K562 (cell line): Measurements from ENCODE around the gene SLC25A17. TPM values are rescaled to one million over a fixed set of nuclear protein-coding genes. Genes with fewer than 3 reads are reported as not detected.

Experiments used
- ATAC-seq: fragments of 200-7000 bp; cut with Tn5 transposase; 3 replicates; pipeline ENCODE4 v1.9.1; 2020; ENCODE audit warnings: moderate library complexity
- BruUV-seq: library from RNA; stranded (reverse); fragments of 400-500 nt; replicated peaks from 2 replicates; lab custom pipeline; 2021; lab: Mats Ljungman, UMichigan
- CTCF ChIA-PET: fragments of 300-600 bp; formaldehyde crosslinking; extraction: SDS; loops from one replicate; lab custom pipeline; 2021; ENCODE audit warnings: low intra/inter-chr PET ratio; lab: Yijun Ruan, JAX
- POLR2A ChIA-PET: fragments of 300-600, 350-650 bp; sonication (Branson Sonifier 250); formaldehyde crosslinking; extraction: SDS; loops from one replicate; lab custom pipeline; 2021; ENCODE audit warnings: antibody characterized with exemption, inconsistent platforms; lab: Yijun Ruan, JAX
- DNase-seq, 4 experiments: peaks; one replicate each; pipeline versions ENCODE4 v3.0.0 to v3.0.0-alpha.2; 2011 to 2018; ENCODE audit warnings: low spot score in 3 of 4, mixed read lengths in 3 of 4; ENCODE audit errors: extremely low read depth in 1 of 4
- FAIRE-seq: peaks from 2 replicates; lab custom pipeline; 2011; peaks lifted over from hg19 to GRCh38; lab: Jason Lieb, UNC
- H2AFZ ChIP-seq: 2 replicates; pipeline ENCODE4 v1.6.0; 2011; ENCODE audit warnings: low read depth, low read length, control low read depth, inconsistent platforms
- H3K27ac ChIP-seq: fragments of 200-600 bp; 3 replicates; pipeline ENCODE4 v1.8.0; 2011; ENCODE audit warnings: low read depth, mild to moderate bottlenecking, control low read depth, inconsistent platforms, low read length, moderate library complexity, mixed read lengths; ENCODE audit errors: extremely low read depth
- H3K27me3 ChIP-seq, 2 experiments: fragments of 300-600 bp in 1 of 2; 2 replicates in 1 of 2; 3 replicates in 1 of 2; pipeline versions ENCODE4 v1.6.0 to v1.8.0; 2011; ENCODE audit warnings: inconsistent platforms in 2 of 2, low read length in 2 of 2, mild to moderate bottlenecking in 1 of 2, mixed read lengths in 1 of 2, moderate library complexity in 1 of 2; ENCODE audit not compliant: control insufficient read depth in 2 of 2, insufficient read depth in 2 of 2
- H3K36me3 ChIP-seq: fragments of 300-600 bp; 3 replicates; pipeline ENCODE4 v1.8.0; 2011; ENCODE audit warnings: mild to moderate bottlenecking, low read length, inconsistent platforms; ENCODE audit not compliant: control insufficient read depth, insufficient read depth
- H3K4me1 ChIP-seq, 2 experiments: fragments of 200-600 bp in 1 of 2; replicated peaks in 1 of 2; 2 replicates in 1 of 2; 3 replicates in 1 of 2; pipeline versions ENCODE4 v1.5.1 to v1.8.0; 2011; ENCODE audit warnings: inconsistent platforms in 2 of 2, low read length in 2 of 2, mild to moderate bottlenecking in 1 of 2, mixed read lengths in 1 of 2, moderate library complexity in 1 of 2; ENCODE audit not compliant: control insufficient read depth in 2 of 2, insufficient read depth in 2 of 2
- H3K4me2 ChIP-seq: 2 replicates; pipeline ENCODE4 v1.6.1; 2011; ENCODE audit warnings: low read length, control low read depth, inconsistent platforms, mixed read lengths; ENCODE audit not compliant: insufficient read depth
- H3K4me3 ChIP-seq: fragments of 200-600 bp; sonication (generic), shearing (Covaris generic); 2 replicates; pipeline ENCODE4 v1.5.1; 2016; ENCODE audit warnings: control low read depth, inconsistent platforms
- H3K79me2 ChIP-seq: fragments of 200-600 bp; 3 replicates; pipeline ENCODE4 v1.8.0; 2011; ENCODE audit warnings: low read length, inconsistent platforms; ENCODE audit not compliant: control insufficient read depth, insufficient read depth
- H3K9ac ChIP-seq, 2 experiments: 2 replicates each; pipeline versions ENCODE4 v1.6.0 to v1.6.1; 2011; ENCODE audit warnings: low read depth in 2 of 2, low read length in 2 of 2, control low read depth in 1 of 2, inconsistent platforms in 1 of 2, mild to moderate bottlenecking in 1 of 2, mixed read lengths in 1 of 2; ENCODE audit not compliant: insufficient read depth in 1 of 2
- H3K9me1 ChIP-seq: one replicate; pipeline ENCODE4 v1.6.0; 2011; ENCODE audit warnings: inconsistent platforms, mild to moderate bottlenecking, low read length, moderate library complexity; ENCODE audit not compliant: control insufficient read depth, insufficient read depth
- H3K9me3 ChIP-seq: replicated peaks from 2 replicates; pipeline ENCODE4 v1.5.1; 2011; ENCODE audit warnings: low read depth, low read length, inconsistent platforms; ENCODE audit not compliant: control insufficient read depth, insufficient read depth
- H4K20me1 ChIP-seq: replicated peaks from 2 replicates; pipeline ENCODE4 v1.6.1; 2011; ENCODE audit warnings: low read length, inconsistent platforms, mixed read lengths; ENCODE audit not compliant: control insufficient read depth, insufficient read depth
- CEBPB ChIP-seq: fragments of 450-650 bp; IDR thresholded peaks from 2 replicates; pipeline ENCODE4 v1.6.1; 2016; ENCODE audit warnings: missing genetic modification characterization, missing compliant biosample characterization
- CEBPG ChIP-seq, 3 experiments: fragments of 200-800 bp in 1 of 3; sonication (Bioruptor generic) in 1 of 3; sonication (generic) in 1 of 3; formaldehyde crosslinking in 1 of 3; IDR thresholded peaks in 2 of 3; conservative IDR thresholded peaks in 1 of 3; 2 replicates each; pipeline versions ENCODE4 v1.6.1 to v1.8.0; 2016 to 2022; ENCODE audit warnings: missing compliant biosample characterization in 2 of 3, missing genetic modification characterization in 2 of 3, mild to moderate bottlenecking in 1 of 3, missing genetic modification reagents in 1 of 3
- ERF ChIP-seq: fragments of 450-650 bp; formaldehyde crosslinking; IDR thresholded peaks from 2 replicates; pipeline ENCODE4 v1.4.0; 2020; ENCODE audit warnings: mild to moderate bottlenecking, mixed read lengths
- FOXA1 ChIP-seq: fragments of 450-650 bp; IDR thresholded peaks from 2 replicates; pipeline ENCODE4 v1.6.1; 2016; ENCODE audit warnings: mild to moderate bottlenecking, borderline replicate concordance
- FUS ChIP-seq: fragments of 200-400 bp; formaldehyde crosslinking; optimal IDR thresholded peaks from 2 replicates; pipeline ENCODE3; 2017; ENCODE audit warnings: low read depth, low read length
- HLTF ChIP-seq: fragments of 450-650 bp; IDR thresholded peaks from 2 replicates; pipeline ENCODE4 v1.6.1; 2016
- KAT2B ChIP-seq: IDR thresholded peaks from one replicate; pipeline ENCODE4 v1.6.1; 2012; ENCODE audit warnings: low read depth, mild to moderate bottlenecking, control low read depth, inconsistent platforms, low read length, moderate library complexity
- KLF10 ChIP-seq: fragments of 250-450 bp; sonication (Bioruptor Pico); IDR thresholded peaks from 2 replicates; pipeline ENCODE4 v1.6.1; 2021; ENCODE audit warnings: matching md5 sums
- LCOR ChIP-seq: sonication (generic); formaldehyde crosslinking; IDR thresholded peaks from 2 replicates; pipeline ENCODE4 v1.8.0; 2022; ENCODE audit warnings: mild to moderate bottlenecking, missing genetic modification reagents
- NRF1 ChIP-seq, 2 experiments: fragments of 450-650 bp; IDR thresholded peaks in 1 of 2; conservative IDR thresholded peaks in 1 of 2; 2 replicates each; pipeline ENCODE4 v1.6.1; 2014; ENCODE audit warnings: mild to moderate bottlenecking in 2 of 2
- POLR2H ChIP-seq: IDR thresholded peaks from 2 replicates; pipeline ENCODE4 v1.6.1; 2016; ENCODE audit warnings: missing genetic modification characterization, low read depth, mild to moderate bottlenecking, control low read depth, missing compliant biosample characterization, moderate library complexity
- RAD21 ChIP-seq, 2 experiments: fragments of 250-450 bp in 1 of 2; fragments of 450-650 bp in 1 of 2; sonication (Bioruptor Pico) in 1 of 2; formaldehyde crosslinking in 1 of 2; IDR thresholded peaks in 1 of 2; conservative IDR thresholded peaks in 1 of 2; 2 replicates each; pipeline versions ENCODE4 v1.4.0 to v1.8.0; 2020 to 2022; ENCODE audit warnings: mild to moderate bottlenecking in 2 of 2, moderate library complexity in 1 of 2
- RB1 ChIP-seq: fragments of 450-650 bp; IDR thresholded peaks from 2 replicates; pipeline ENCODE4 v1.6.1; 2017; ENCODE audit warnings: low read depth, mild to moderate bottlenecking
- RERE ChIP-seq: sonication (generic); formaldehyde crosslinking; IDR thresholded peaks from 2 replicates; pipeline ENCODE4 v1.8.0; 2023; ENCODE audit warnings: missing genetic modification reagents, mild to moderate bottlenecking, borderline replicate concordance
- SP1 ChIP-seq: sonication (generic); formaldehyde crosslinking; IDR thresholded peaks from 2 replicates; pipeline ENCODE4 v1.8.1; 2022; ENCODE audit warnings: mild to moderate bottlenecking, missing genetic modification reagents
- ZC3H8 ChIP-seq: fragments of 450-650 bp; IDR thresholded peaks from 2 replicates; pipeline ENCODE4 v1.6.1; 2017
- ZNF184 ChIP-seq: sonication (generic); formaldehyde crosslinking; IDR thresholded peaks from 2 replicates; pipeline ENCODE4 v1.5.0; 2020; ENCODE audit warnings: missing genetic modification reagents
- ZNF347 ChIP-seq: fragments of 450-650 bp; formaldehyde crosslinking; IDR thresholded peaks from 2 replicates; pipeline ENCODE4 v1.4.0; 2020; ENCODE audit warnings: low read depth, mild to moderate bottlenecking, moderate library complexity
- WGBS: fragments of 100-300 bp; shearing (Covaris generic); methylation state at CpG from one replicate; pipeline ENCODE4 v1.1.6; 2016; ENCODE audit warnings: low coverage, mixed read lengths; ENCODE audit not compliant: insufficient coverage; ENCODE audit errors: missing lambda C conversion rate; 5-methylcytosine and 5-hydroxymethylcytosine counted together
- in situ Hi-C: fragments of 300-500 bp; cut with MboI; formaldehyde crosslinking; loops from 4 replicates; pipeline ENCODE4 v1.15.0; 2018; ENCODE audit warnings: inconsistent platforms, mixed read lengths
- intact Hi-C: fragments of 100-400 bp; cut with micrococcal nuclease; formaldehyde crosslinking; loops from 2 replicates; pipeline ENCODE4 v1.14.2; 2022
- polyA plus RNA-seq, 8 experiments: library from polyadenylated mRNA; depleted of rRNA in 4 of 8; stranded (reverse) in 5 of 8; unstranded in 3 of 8; fragments of >200 nt; fragmentation: Nextera tagmentation in 2 of 8; fragmentation: Illumina TruSeq in 1 of 8; extraction: Ambion mirVana in 2 of 8; extraction: Trizol in 1 of 8; gene quantifications; 2 replicates each; pipeline versions ENCODE4 v1.2.1 to v1.2.3, GENCODE V29; 2011 to 2014; ENCODE audit warnings: inconsistent platforms in 1 of 8, missing spikeins in 1 of 8
- total RNA-seq, 7 experiments: library from RNA; depleted of rRNA in 6 of 7; stranded (reverse); fragments of >200 nt in 6 of 7; fragmentation: Illumina TruSeq in 2 of 7; extraction: Trizol in 2 of 7; gene quantifications; 2 replicates each; pipeline versions ENCODE4 v1.2.1 to v1.2.3, GENCODE V29; 2011 to 2021; ENCODE audit warnings: low replicate concordance in 1 of 7

The SLC25A17 gene
- total and polyA plus RNA-seq, 9 of the 15 experiments (the other 6 are each of a cell fraction or from before 2014, with no cell fraction given), result 32.6 to 136 (median 56.2) TPM

- intact Hi-C loops (loop anchor here (5.0 kb wide), 1 partner anchor 38 kb away; the partner anchor contains the start of genes ST13 and XPNPEP3), in situ Hi-C loops (no loop called here)
- POLR2A ChIA-PET, result interaction anchor here (0.6 kb wide), 1 partner anchor 132 kb away, joined by 3 read pairs; no protein-coding TSS in a partner anchor
- Histone ChIP-seq H4K20me1 (no peaks in the 10 kb centered on the region), H3K4me3 (peak overlapping the region; percentile 96), H3K27me3 (no peaks in the 10 kb centered on the region), H2AFZ (peak overlapping the region; percentile 92), H3K27ac (peak overlapping the region; percentile 69), H3K9me1 (no peaks in the 10 kb centered on the region), H3K9me3 (no peaks in the 10 kb centered on the region), H3K9ac (peak overlapping the region; percentile 66 to 83), H3K4me2 (peak overlapping the region; percentile 74), H3K36me3 (peaks cover 19% of the 10 kb centered on the region), H3K4me1 (peaks cover 7 to 17% of the 10 kb centered on the region in 2 experiments; a peak in 4 of 5 replicates), H3K79me2 (peaks cover 49% of the 10 kb centered on the region)
- DNase-seq, result no peak
- 13% methylated on average over 4 of the region's 4 CpGs for whole genome bisulfite sequencing
- no peak for ATAC-seq
- FAIRE-seq, result no peak
- CTCF ChIA-PET, result no interaction called here
- TSS peak; percentile 73 for BruUV-seq
- no peak for TF ChIP-seq ERF (CRISPR knock-in tag)
- TF ChIP-seq FOXA1, result no peak
- TF ChIP-seq POLR2H (tag), result 0 out of 2 replicates have a peak, but pooled peaks have one; percentile 18
- TF ChIP-seq FUS, result no peak
- TF ChIP-seq ZC3H8, result no peak
- no peak for TF ChIP-seq HLTF
- no peak for TF ChIP-seq KAT2B
- no peak for TF ChIP-seq KLF10
- no peak for TF ChIP-seq ZNF184
- TF ChIP-seq CEBPG (CRISPR knock-in tag; IDR thresholded peaks at IDR 0.05), result peak; percentile 11; the same call in 1 of the 2 replicates
- no peak for TF ChIP-seq CEBPG (tag; conservative IDR thresholded peaks at IDR 0.05 in 1 of 2, IDR thresholded peaks at IDR 0.05 in 1 of 2)
- TF ChIP-seq LCOR (CRISPR knock-in tag), result 0 out of 2 replicates have a peak, but pooled peaks have one; percentile 9
- no peak for TF ChIP-seq RB1
- no peak for TF ChIP-seq SP1
- TF ChIP-seq RERE (CRISPR knock-in tag), result no peak
- TF ChIP-seq NRF1 (conservative IDR thresholded peaks at IDR 0.05 in 1 of 2, IDR thresholded peaks at IDR 0.05 in 1 of 2), result peak in 1 of 2 experiments; percentile 14; a peak in 1 of 4 replicates
- no peak for TF ChIP-seq RAD21 (CRISPR knock-in tag; conservative IDR thresholded peaks at IDR 0.05 in 1 of 2, IDR thresholded peaks at IDR 0.05 in 1 of 2)
- TF ChIP-seq CEBPB (tag), result peak; percentile 65
- TF ChIP-seq ZNF347 (CRISPR knock-in tag), result no peak
Measured at GRCh38 chr22:40819599-40820140, 524 bp upstream of the SLC25A17 start.
